Effector memory CD8-positive, alpha-beta T cell (primary cell): ENCODE measurements around the gene KCNJ4.
"Not testable (repeated sequence)": the region's sequence is repeated elsewhere in the genome, so short reads cannot be mapped to it uniquely, and the experiment has no call there.

ENCODE experiments used
- ATAC-seq: fragments of 150-1000 bp; cut with Tn5 transposase; replicated peaks from 2 replicates; pipeline ENCODE4 v1.10.0; 2021; ENCODE audit warnings: mild to moderate bottlenecking, moderate library complexity
- DNase-seq, 3 experiments: peaks; one replicate each; pipeline ENCODE4 v3.0.0; 2021
- H3K27ac Mint-ChIP-seq, 2 donors: one replicate each; pipeline ENCODE4 v1.8.0; 2022; ENCODE audit warnings: mild to moderate bottlenecking in 2 of 2, mixed read lengths in 2 of 2, moderate library complexity in 2 of 2
- H3K27me3 Mint-ChIP-seq, 2 donors: one replicate each; pipeline ENCODE4 v1.8.0; 2022; ENCODE audit warnings: mixed read lengths in 2 of 2
- H3K36me3 Mint-ChIP-seq: one replicate; pipeline ENCODE4 v1.8.0; 2022; ENCODE audit warnings: mild to moderate bottlenecking, moderate library complexity, mixed read lengths; ENCODE audit not compliant: insufficient read depth
- H3K4me1 Mint-ChIP-seq, 2 donors: one replicate each; pipeline ENCODE4 v1.8.0; 2022; ENCODE audit warnings: low read depth in 2 of 2, mixed read lengths in 2 of 2
- H3K4me3 Mint-ChIP-seq, 2 donors: one replicate each; pipeline ENCODE4 v1.8.0; 2022; ENCODE audit warnings: mild to moderate bottlenecking in 2 of 2, mixed read lengths in 2 of 2, moderate library complexity in 2 of 2
- H3K9me3 Mint-ChIP-seq, 2 donors: one replicate each; pipeline ENCODE4 v1.8.0; 2022; ENCODE audit warnings: mixed read lengths in 2 of 2

The KCNJ4 gene

DNA sequence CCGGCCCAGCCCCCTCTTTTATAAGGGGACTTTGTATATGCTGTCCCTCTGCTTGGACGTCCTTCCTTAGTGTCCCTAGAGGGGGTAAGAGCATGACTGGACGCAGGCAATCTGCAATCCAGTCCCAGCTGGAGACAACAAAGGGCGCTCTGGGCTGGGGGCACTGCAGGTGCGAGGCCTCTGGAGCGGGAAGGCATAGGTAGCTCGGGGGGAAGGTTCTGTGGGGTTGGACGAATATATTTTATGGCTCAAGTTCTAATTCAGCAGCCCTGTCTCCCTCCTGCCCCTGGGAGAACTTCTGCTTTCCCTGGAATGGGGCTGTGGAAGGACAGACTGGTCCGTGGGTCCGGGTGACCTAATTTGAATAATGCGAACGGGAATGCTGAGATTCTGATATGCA lies 40.0 kb downstream of the KCNJ4 start:
- no peaks in the 10 kb centered on the region for H3K36me3 Mint-ChIP-seq
- H3K9me3 Mint-ChIP-seq, result no peaks in the 10 kb centered on the region
- H3K27me3 Mint-ChIP-seq, result peaks cover 0 to 9% of the 10 kb centered on the region in 2 donors
- peaks cover 0 to 6% of the 10 kb centered on the region in 2 donors for H3K4me1 Mint-ChIP-seq
- H3K27ac Mint-ChIP-seq, result peak overlapping the region in 1 of 2 donors; percentile 75
- ATAC-seq (no peak), DNase-seq (no peak)
- no peak overlapping the region for H3K4me3 Mint-ChIP-seq

DNA sequence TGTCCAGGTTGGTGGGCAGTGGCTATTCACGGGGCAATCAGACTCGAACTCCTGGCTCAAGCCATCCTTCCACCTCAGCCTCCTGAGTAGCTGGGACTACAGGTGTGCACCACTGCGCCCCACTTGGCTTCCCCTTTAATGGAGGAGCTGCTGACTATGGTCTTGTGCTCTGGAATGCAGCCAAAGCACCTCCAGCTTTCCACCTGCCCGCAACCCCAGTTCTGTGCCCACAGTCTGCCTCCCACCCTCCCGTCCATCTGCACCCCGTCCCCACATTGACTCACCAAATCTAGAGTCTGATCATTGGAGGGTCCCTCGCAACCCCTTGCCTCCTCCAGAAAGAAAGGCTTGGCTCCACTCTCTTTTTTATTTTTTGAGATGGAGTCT lies 41.0 kb downstream of the KCNJ4 start:
- Mint-ChIP-seq H3K9me3 (no peaks in the 10 kb centered on the region), H3K4me1 (peaks cover 0 to 6% of the 10 kb centered on the region in 2 donors), H3K27me3 (peaks cover 0 to 9% of the 10 kb centered on the region in 2 donors), H3K27ac (no peak overlapping the region), H3K36me3 (no peaks in the 10 kb centered on the region), H3K4me3 (no peak overlapping the region)
- ATAC-seq (no peak), DNase-seq (no peak)

- Mint-ChIP-seq H3K4me3 (no peak overlapping the region), H3K4me1 (peaks cover 0 to 6% of the 10 kb centered on the region in 2 donors), H3K36me3 (no peaks in the 10 kb centered on the region), H3K27ac (peak overlapping the region in 1 of 2 donors; percentile 66), H3K27me3 (peaks cover 0 to 14% of the 10 kb centered on the region in 2 donors), H3K9me3 (no peaks in the 10 kb centered on the region)
- ATAC-seq (no peak), DNase-seq (no peak)
These were observed 41.7 kb downstream of the KCNJ4 start for GRCh38 chr22:38413085-38414008.

GRCh38 chr22:38412435-38413084 lies 42.4 kb downstream of the KCNJ4 start:
- Mint-ChIP-seq H3K36me3 (no peaks in the 10 kb centered on the region), H3K4me3 (peak overlapping the region in 1 of 2 donors; percentile 41), H3K4me1 (peaks cover 0 to 6% of the 10 kb centered on the region in 2 donors), H3K27ac (no peak overlapping the region), H3K27me3 (peaks cover 0 to 20% of the 10 kb centered on the region in 2 donors), H3K9me3 (no peaks in the 10 kb centered on the region)
- ATAC-seq (peak; percentile 66), DNase-seq (peak; percentile 30 to 40 (median 32))

DNA sequence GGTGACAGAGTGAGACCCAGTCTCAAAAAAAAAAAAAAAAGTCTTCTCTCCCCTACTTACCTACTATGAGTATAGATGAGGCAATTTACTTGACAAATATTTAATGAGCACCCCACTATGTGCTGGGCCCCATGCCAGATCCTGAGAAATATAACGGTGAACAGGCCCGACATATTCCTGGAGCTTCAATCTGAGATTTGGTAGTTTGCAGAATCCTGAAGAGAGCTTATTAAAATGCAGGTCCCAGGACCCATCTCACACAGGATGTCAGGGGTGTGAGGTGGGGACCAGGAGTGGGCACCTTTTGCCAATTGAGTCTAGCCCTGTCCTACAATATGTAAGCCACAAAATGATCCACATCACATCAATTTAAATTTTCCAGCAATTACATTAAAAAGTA lies 44.0 kb downstream of the KCNJ4 start:
- Mint-ChIP-seq H3K36me3 (no peaks in the 10 kb centered on the region), H3K9me3 (no peaks in the 10 kb centered on the region), H3K4me1 (peaks cover 0 to 6% of the 10 kb centered on the region in 2 donors), H3K27ac (no peak overlapping the region), H3K27me3 (peaks cover 10 to 20% of the 10 kb centered on the region in 2 donors), H3K4me3 (no peak overlapping the region)
- DNase-seq (no peak), ATAC-seq (no peak)

DNA sequence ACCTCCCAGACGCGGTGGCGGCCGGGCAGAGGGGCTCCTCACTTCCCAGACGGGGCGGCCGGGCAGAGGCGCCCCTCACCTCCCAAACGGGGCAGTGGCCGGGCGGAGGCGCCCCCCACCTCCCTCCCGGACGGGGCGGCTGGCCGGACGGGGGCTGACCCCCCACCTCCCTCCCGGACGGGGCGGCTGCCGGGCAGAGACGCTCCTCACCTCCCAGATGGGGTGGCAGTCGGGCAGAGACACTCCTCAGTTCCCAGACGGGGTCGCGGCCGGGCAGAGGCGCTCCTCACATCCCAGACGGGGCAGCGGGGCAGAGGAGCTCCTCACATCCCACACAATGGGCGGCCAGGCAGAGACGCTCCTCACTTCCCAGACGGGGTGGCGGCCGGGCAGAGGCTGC lies 45.1 kb downstream of the KCNJ4 start:
- H3K4me3 Mint-ChIP-seq, H3K27ac Mint-ChIP-seq, H3K36me3 Mint-ChIP-seq, H3K4me1 Mint-ChIP-seq, ATAC-seq, H3K9me3 Mint-ChIP-seq, DNase-seq: not testable (repeated sequence)
- peaks cover 10 to 20% of the 10 kb centered on the region in 2 donors for H3K27me3 Mint-ChIP-seq

DNA sequence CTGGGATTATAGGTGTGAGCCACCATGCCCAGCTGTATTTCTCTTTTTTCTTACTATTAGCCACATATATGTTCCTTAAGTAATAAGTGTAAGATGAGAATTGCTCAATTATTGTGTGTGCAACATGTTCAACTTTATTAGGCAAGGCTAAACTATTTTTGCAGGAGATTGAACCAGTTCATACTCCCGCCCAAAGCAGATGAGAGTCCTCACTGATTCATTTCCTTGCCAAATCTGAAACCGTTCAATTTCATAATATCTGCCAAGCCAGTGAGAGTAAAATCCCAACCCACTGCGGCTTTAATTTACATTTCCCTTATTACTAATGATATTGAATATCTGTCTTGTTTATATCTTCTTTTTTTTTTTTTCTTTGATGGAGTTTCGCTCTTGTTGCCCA lies 48.4 kb downstream of the KCNJ4 start:
- no peak for ATAC-seq
- Mint-ChIP-seq H3K27ac (no peak overlapping the region), H3K4me3 (no peak overlapping the region), H3K4me1 (no peaks in the 10 kb centered on the region), H3K36me3 (no peaks in the 10 kb centered on the region), H3K9me3 (no peaks in the 10 kb centered on the region), H3K27me3 (peaks cover 20 to 37% of the 10 kb centered on the region in 2 donors)
- no peak for DNase-seq

DNA sequence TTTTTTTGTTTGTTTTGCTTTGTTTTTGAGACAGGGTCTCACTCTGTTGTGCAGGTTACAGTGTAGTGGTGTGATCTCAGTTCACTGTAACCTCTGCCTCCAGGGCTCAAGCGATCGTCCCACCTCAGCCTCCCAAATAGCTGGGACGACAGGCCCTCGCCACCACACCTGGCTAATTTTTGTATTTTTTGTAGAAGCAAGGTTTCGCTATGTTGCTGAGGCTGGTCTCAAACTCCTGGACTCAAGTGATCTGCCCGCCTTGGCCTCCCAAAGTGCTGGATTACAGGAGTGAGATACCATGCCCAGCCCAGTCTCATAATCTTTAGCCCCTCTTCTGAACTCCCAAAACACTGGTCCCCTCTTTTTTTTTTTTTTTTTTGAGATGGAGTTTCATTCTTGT lies 50.6 kb downstream of the KCNJ4 start:
- Mint-ChIP-seq H3K36me3 (no peaks in the 10 kb centered on the region), H3K27ac (no peak overlapping the region), H3K4me1 (no peaks in the 10 kb centered on the region), H3K27me3 (peaks cover 20 to 39% of the 10 kb centered on the region in 2 donors), H3K4me3 (no peak overlapping the region), H3K9me3 (no peaks in the 10 kb centered on the region)
- DNase-seq (no peak), ATAC-seq (no peak)

DNA sequence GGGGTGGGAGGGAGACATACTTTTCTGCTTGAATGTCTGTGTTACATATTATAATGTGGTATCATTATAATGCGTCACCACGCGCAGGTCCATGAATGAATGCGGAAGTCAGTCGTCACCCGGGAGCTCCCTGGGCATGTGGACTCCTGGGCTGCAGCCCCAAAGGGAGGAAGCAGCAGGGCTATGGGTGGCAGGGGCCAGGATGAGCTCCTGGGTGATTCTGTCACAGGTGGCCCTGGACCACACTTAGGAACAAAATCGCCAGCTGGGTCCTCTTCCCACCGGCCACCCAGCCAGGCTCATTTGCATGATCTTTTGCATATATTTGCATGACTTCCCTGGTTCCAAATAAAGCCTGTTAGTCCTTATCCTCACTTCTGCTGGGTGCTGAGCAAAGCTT lies 51.2 kb downstream of the KCNJ4 start:
- DNase-seq (no peak), ATAC-seq (no peak)
- Mint-ChIP-seq H3K4me3 (no peak overlapping the region), H3K27ac (no peak overlapping the region), H3K36me3 (no peaks in the 10 kb centered on the region), H3K4me1 (no peaks in the 10 kb centered on the region), H3K9me3 (no peaks in the 10 kb centered on the region), H3K27me3 (peaks cover 20 to 38% of the 10 kb centered on the region in 2 donors)

DNA sequence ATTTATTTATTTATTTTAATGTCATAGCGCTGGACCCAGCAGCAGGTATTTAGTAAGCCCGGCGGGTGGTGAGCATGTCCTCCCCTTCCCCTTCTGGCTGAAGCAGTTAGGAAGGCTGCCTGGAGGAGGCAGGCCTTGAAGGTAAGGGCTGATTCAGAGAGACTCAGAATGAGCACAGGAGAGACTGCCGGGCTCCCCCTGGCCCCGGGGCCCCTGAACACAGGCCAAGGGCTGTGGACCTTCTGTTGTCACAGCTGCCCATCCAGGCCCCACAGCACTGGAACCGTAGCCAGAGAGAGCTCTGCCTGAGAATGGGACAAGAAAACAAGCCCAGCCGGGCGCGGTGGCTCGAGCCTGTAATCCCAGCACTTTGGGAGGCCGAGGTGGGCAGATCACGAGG lies 52.8 kb downstream of the KCNJ4 start:
- no peak overlapping the region for H3K27ac Mint-ChIP-seq
- no peak overlapping the region for H3K4me3 Mint-ChIP-seq
- ATAC-seq (no peak), DNase-seq (no peak)
- H3K9me3 Mint-ChIP-seq, result no peaks in the 10 kb centered on the region
- peaks cover 20 to 27% of the 10 kb centered on the region in 2 donors for H3K27me3 Mint-ChIP-seq
- no peaks in the 10 kb centered on the region for H3K36me3 Mint-ChIP-seq
- H3K4me1 Mint-ChIP-seq, result peaks cover 0 to under 1% of the 10 kb centered on the region in 2 donors

DNA sequence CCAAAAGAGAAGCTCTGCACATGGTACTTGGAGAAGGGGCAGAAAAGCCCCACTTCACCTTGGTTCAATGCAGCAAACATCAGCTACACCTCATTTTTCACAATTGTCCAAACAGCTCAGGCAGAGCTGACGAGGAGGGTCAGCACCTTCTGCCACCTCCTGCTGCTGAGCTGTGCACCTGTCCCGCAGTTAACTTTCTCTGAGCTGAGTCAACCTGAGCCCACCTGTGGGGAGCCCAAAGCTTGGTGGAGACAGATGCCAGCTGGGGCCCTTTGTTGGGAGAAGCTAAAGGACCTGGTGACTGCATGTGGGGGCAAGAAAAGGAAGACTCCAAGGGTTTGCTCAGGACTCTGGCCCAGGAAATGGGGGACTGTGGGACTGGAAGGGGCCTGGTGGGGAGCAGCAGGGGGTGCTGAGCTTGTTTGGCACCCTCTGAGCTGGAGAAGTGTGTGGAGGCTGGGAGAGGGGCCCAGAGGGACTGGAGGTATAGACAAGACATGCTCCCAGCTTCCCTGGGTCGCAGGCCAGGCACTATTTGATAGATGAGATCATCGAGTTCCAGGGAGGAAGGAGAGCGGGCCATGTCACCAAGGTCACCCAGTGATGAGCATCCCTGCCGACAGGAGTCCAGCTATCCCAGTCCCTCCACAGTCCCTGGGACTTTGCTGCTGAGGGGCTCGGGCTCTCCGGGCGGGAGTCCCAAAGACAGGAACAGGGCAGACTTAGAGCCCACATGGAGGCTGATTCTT lies 53.5 kb downstream of the KCNJ4 start:
- no peaks in the 10 kb centered on the region for H3K36me3 Mint-ChIP-seq
- H3K27me3 Mint-ChIP-seq, result peaks cover 14 to 27% of the 10 kb centered on the region in 2 donors
- no peak overlapping the region for H3K27ac Mint-ChIP-seq
- H3K4me1 Mint-ChIP-seq, result peaks cover 1 to 4% of the 10 kb centered on the region in 2 donors
- no peak for ATAC-seq
- no peaks in the 10 kb centered on the region for H3K9me3 Mint-ChIP-seq
- DNase-seq, result no peak
- H3K4me3 Mint-ChIP-seq, result no peak overlapping the region

DNA sequence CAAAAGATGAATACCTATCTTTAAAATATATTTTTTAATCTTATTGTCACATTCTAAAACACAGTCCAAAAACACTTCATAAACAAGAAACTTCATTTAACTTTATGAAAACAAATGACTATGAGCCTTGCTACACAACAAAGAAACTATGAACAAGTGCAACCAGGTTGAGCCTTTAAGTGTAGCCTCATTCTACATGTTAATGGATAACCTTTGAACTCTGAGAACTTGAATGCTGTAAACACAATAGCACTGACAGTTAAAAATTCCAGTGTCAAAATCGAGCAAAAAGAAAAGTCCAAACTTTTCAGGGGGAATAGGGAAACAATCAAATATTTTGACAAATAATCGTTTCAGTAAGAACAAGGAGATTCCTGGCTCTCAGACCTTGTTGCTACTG lies 54.7 kb downstream of the KCNJ4 start:
- H3K4me3 Mint-ChIP-seq, H3K9me3 Mint-ChIP-seq: not testable (repeated sequence)

More for the DNA sequence above, 54.7 kb downstream of the KCNJ4 start:
- not testable (repeated sequence) for H3K27ac Mint-ChIP-seq, ATAC-seq, DNase-seq, H3K36me3 Mint-ChIP-seq
- peaks cover 8 to 13% of the 10 kb centered on the region in 2 donors for H3K4me1 Mint-ChIP-seq
- H3K27me3 Mint-ChIP-seq, result peaks cover 11 to 27% of the 10 kb centered on the region in 2 donors
